Stimulated activated naive CD8-positive, alpha-beta T cell treated with anti-CD3 and anti-CD28 coated beads, Interleukin-15, Interleukin-2, amounts not matched to agents 100 ng/mL and 50 ng/mL, for 24 hours (primary cell): ENCODE data around the gene PRKAR2B.

Experiments
- H3K27ac Mint-ChIP-seq: one replicate; pipeline ENCODE4 v1.8.0; 2021; ENCODE audit warnings: mild to moderate bottlenecking, mixed read lengths
- H3K27me3 Mint-ChIP-seq: one replicate; pipeline ENCODE4 v1.8.0; 2021; ENCODE audit warnings: mixed read lengths
- H3K36me3 Mint-ChIP-seq: one replicate; pipeline ENCODE4 v1.8.0; 2021; ENCODE audit warnings: low read depth, mixed read lengths
- H3K4me1 Mint-ChIP-seq: one replicate; pipeline ENCODE4 v1.8.0; 2021; ENCODE audit warnings: low read depth, mixed read lengths
- H3K4me3 Mint-ChIP-seq: one replicate; pipeline ENCODE4 v1.8.0; 2021; ENCODE audit warnings: mild to moderate bottlenecking, mixed read lengths
- H3K9me3 Mint-ChIP-seq: one replicate; pipeline ENCODE4 v1.8.0; 2021; ENCODE audit warnings: mixed read lengths

Gene PRKAR2B

GRCh38 chr7:107171496-107171895 lies 127.0 kb downstream of the PRKAR2B start:
- Mint-ChIP-seq H3K9me3 (no peaks in the 10 kb centered on the region), H3K4me1 (peaks cover 77% of the 10 kb centered on the region), H3K27me3 (no peaks in the 10 kb centered on the region), H3K27ac (peak overlapping the region; percentile 85), H3K4me3 (peak overlapping the region; percentile 45), H3K36me3 (no peaks in the 10 kb centered on the region)

GRCh38 chr7:107172276-107173032 lies 127.9 kb downstream of the PRKAR2B start:
- peak overlapping the region; percentile 80 for H3K27ac Mint-ChIP-seq

GRCh38 chr7:107173191-107173590 lies 128.7 kb downstream of the PRKAR2B start:
- Mint-ChIP-seq H3K36me3 (no peaks in the 10 kb centered on the region), H3K9me3 (no peaks in the 10 kb centered on the region), H3K4me1 (peaks cover 75% of the 10 kb centered on the region), H3K27me3 (no peaks in the 10 kb centered on the region), H3K27ac (peak overlapping the region; percentile 80), H3K4me3 (peak overlapping the region; percentile 49)

More at GRCh38 chr7:107172276-107173032, 127.9 kb downstream of the PRKAR2B start:
- H3K4me1 Mint-ChIP-seq, result peaks cover 77% of the 10 kb centered on the region
- H3K27me3 Mint-ChIP-seq, result no peaks in the 10 kb centered on the region
- no peaks in the 10 kb centered on the region for H3K9me3 Mint-ChIP-seq
- H3K4me3 Mint-ChIP-seq, result peak overlapping the region; percentile 51
- no peaks in the 10 kb centered on the region for H3K36me3 Mint-ChIP-seq

- Mint-ChIP-seq H3K27me3 (no peaks in the 10 kb centered on the region), H3K4me3 (peak overlapping the region; percentile 49), H3K9me3 (no peaks in the 10 kb centered on the region), H3K36me3 (no peaks in the 10 kb centered on the region), H3K4me1 (peaks cover 76% of the 10 kb centered on the region), H3K27ac (peak overlapping the region; percentile 80)
Observed at GRCh38 chr7:107173691-107174406, 129.3 kb downstream of the PRKAR2B start.

- no peaks in the 10 kb centered on the region for H3K9me3 Mint-ChIP-seq
- peak overlapping the region; percentile 96 for H3K27ac Mint-ChIP-seq
- H3K4me3 Mint-ChIP-seq, result peak overlapping the region; percentile 68
- peaks cover 71% of the 10 kb centered on the region for H3K4me1 Mint-ChIP-seq
- H3K27me3 Mint-ChIP-seq, result no peaks in the 10 kb centered on the region
- H3K36me3 Mint-ChIP-seq, result peaks cover 15% of the 10 kb centered on the region
Observed at GRCh38 chr7:107179326-107180164, 135.0 kb downstream of the PRKAR2B start.

GRCh38 chr7:107180378-107180777 lies 135.9 kb downstream of the PRKAR2B start:
- Mint-ChIP-seq H3K27ac (peak overlapping the region; percentile 96), H3K4me3 (peak overlapping the region; percentile 68), H3K9me3 (no peaks in the 10 kb centered on the region), H3K36me3 (peaks cover 23% of the 10 kb centered on the region), H3K4me1 (peaks cover 63% of the 10 kb centered on the region), H3K27me3 (no peaks in the 10 kb centered on the region)

GRCh38 chr7:107181172-107181571 lies 136.7 kb downstream of the PRKAR2B start:
- H3K27ac Mint-ChIP-seq, result peak overlapping the region; percentile 96
- H3K9me3 Mint-ChIP-seq, result no peaks in the 10 kb centered on the region
- peaks cover 55% of the 10 kb centered on the region for H3K4me1 Mint-ChIP-seq
- H3K4me3 Mint-ChIP-seq, result peak overlapping the region; percentile 68
- H3K36me3 Mint-ChIP-seq, result peaks cover 28% of the 10 kb centered on the region
- H3K27me3 Mint-ChIP-seq, result no peaks in the 10 kb centered on the region

- Mint-ChIP-seq H3K9me3 (no peaks in the 10 kb centered on the region), H3K4me3 (no peak overlapping the region), H3K27me3 (no peaks in the 10 kb centered on the region), H3K36me3 (peaks cover 54% of the 10 kb centered on the region), H3K27ac (no peak overlapping the region), H3K4me1 (peaks cover 15% of the 10 kb centered on the region)
Observed at GRCh38 chr7:107185716-107186115, 141.2 kb downstream of the PRKAR2B start.

GRCh38 chr7:107186240-107186639 lies 141.7 kb downstream of the PRKAR2B start:
- Mint-ChIP-seq H3K4me3 (no peak overlapping the region), H3K27ac (no peak overlapping the region), H3K4me1 (peaks cover 10% of the 10 kb centered on the region), H3K27me3 (no peaks in the 10 kb centered on the region), H3K9me3 (no peaks in the 10 kb centered on the region), H3K36me3 (peaks cover 49% of the 10 kb centered on the region)

- Mint-ChIP-seq H3K27me3 (no peaks in the 10 kb centered on the region), H3K4me1 (peaks cover 3% of the 10 kb centered on the region), H3K9me3 (no peaks in the 10 kb centered on the region), H3K4me3 (no peak overlapping the region), H3K36me3 (peaks cover 52% of the 10 kb centered on the region), H3K27ac (peak overlapping the region; percentile 53)
Observed at GRCh38 chr7:107187774-107188173, 143.3 kb downstream of the PRKAR2B start.

- H3K4me1 Mint-ChIP-seq, result no peaks in the 10 kb centered on the region
- no peak overlapping the region for H3K27ac Mint-ChIP-seq
- H3K36me3 Mint-ChIP-seq, result peaks cover 46% of the 10 kb centered on the region
- no peaks in the 10 kb centered on the region for H3K27me3 Mint-ChIP-seq
- H3K4me3 Mint-ChIP-seq, result no peak overlapping the region
- H3K9me3 Mint-ChIP-seq, result no peaks in the 10 kb centered on the region
Observed at GRCh38 chr7:107190090-107190489, 145.6 kb downstream of the PRKAR2B start.

GRCh38 chr7:107194052-107194451 lies 149.5 kb downstream of the PRKAR2B start:
- Mint-ChIP-seq H3K36me3 (peaks cover 34% of the 10 kb centered on the region), H3K27me3 (no peaks in the 10 kb centered on the region)

GRCh38 chr7:107196834-107197610 lies 152.5 kb downstream of the PRKAR2B start:
- no peaks in the 10 kb centered on the region for H3K9me3 Mint-ChIP-seq
- H3K36me3 Mint-ChIP-seq, result peaks cover 42% of the 10 kb centered on the region
- no peak overlapping the region for H3K4me3 Mint-ChIP-seq
- no peak overlapping the region for H3K27ac Mint-ChIP-seq
- no peaks in the 10 kb centered on the region for H3K4me1 Mint-ChIP-seq
- no peaks in the 10 kb centered on the region for H3K27me3 Mint-ChIP-seq

More at GRCh38 chr7:107194052-107194451, 149.5 kb downstream of the PRKAR2B start:
- Mint-ChIP-seq H3K4me3 (no peak overlapping the region), H3K9me3 (no peaks in the 10 kb centered on the region), H3K4me1 (no peaks in the 10 kb centered on the region), H3K27ac (peak overlapping the region; percentile 17)

GRCh38 chr7:107201795-107202450 lies 157.4 kb downstream of the PRKAR2B start:
- H3K27me3 Mint-ChIP-seq, result no peaks in the 10 kb centered on the region
- H3K4me3 Mint-ChIP-seq, result no peak overlapping the region
- H3K9me3 Mint-ChIP-seq, result no peaks in the 10 kb centered on the region
- no peak overlapping the region for H3K27ac Mint-ChIP-seq
- peaks cover 55% of the 10 kb centered on the region for H3K36me3 Mint-ChIP-seq
- H3K4me1 Mint-ChIP-seq, result no peaks in the 10 kb centered on the region
